GM23338 (cell line): ENCODE results near the gene PIM2. TPM values are rescaled to one million over a fixed set of nuclear protein-coding genes. Genes with fewer than 3 reads are reported as not detected.

Source experiments
- ATAC-seq: fragments of 200-7000 bp; cut with Tn5 transposase; 3 replicates; pipeline ENCODE4 v1.9.1; 2020
- DNase-seq: peaks from one replicate; pipeline ENCODE4 v3.0.0-alpha.2; 2015; ENCODE audit warnings: low spot score
- H2AFZ ChIP-seq: fragments of 200-600 bp; sonication (generic); 2 replicates; pipeline ENCODE4 v1.8.0; 2016; ENCODE audit warnings: antibody characterized with exemption, mild to moderate bottlenecking, moderate library complexity
- H3F3A ChIP-seq: fragments of 200-600 bp; sonication (generic); replicated peaks from 2 replicates; pipeline ENCODE4 v1.8.0; 2017; ENCODE audit warnings: antibody characterized with exemption, mixed run types, low read depth
- H3K27ac ChIP-seq: fragments of 200-600 bp; sonication (generic); 2 replicates; pipeline ENCODE4 v1.6.1; 2016; ENCODE audit warnings: low read depth
- H3K27me3 ChIP-seq: fragments of 200-600 bp; sonication (generic); 2 replicates; pipeline ENCODE4 v1.8.0; 2016; ENCODE audit warnings: mild to moderate bottlenecking, mixed run types, moderate library complexity; ENCODE audit not compliant: insufficient read depth
- H3K36me3 ChIP-seq: fragments of 200-600 bp; sonication (generic); 2 replicates; pipeline ENCODE4 v1.8.0; 2016; ENCODE audit warnings: mild to moderate bottlenecking; ENCODE audit not compliant: insufficient read depth
- H3K4me1 ChIP-seq: fragments of 200-600 bp; sonication (generic); 2 replicates; pipeline ENCODE4 v1.8.0; 2016; ENCODE audit warnings: mild to moderate bottlenecking, moderate library complexity; ENCODE audit not compliant: insufficient read depth
- H3K4me2 ChIP-seq: fragments of 200-600 bp; sonication (generic); 2 replicates; pipeline ENCODE4 v1.7.1; 2017; ENCODE audit warnings: mixed run types
- H3K4me3 ChIP-seq: fragments of 200-600 bp; sonication (generic); 2 replicates; pipeline ENCODE4 v1.6.1; 2016; ENCODE audit warnings: mixed run types
- H3K79me2 ChIP-seq: fragments of 200-600 bp; sonication (generic); replicated peaks from 2 replicates; pipeline ENCODE4 v1.8.0; 2017; ENCODE audit warnings: mild to moderate bottlenecking; ENCODE audit not compliant: insufficient read depth
- H3K9me2 ChIP-seq: fragments of 200-600 bp; sonication (generic); 2 replicates; pipeline ENCODE4 v1.8.0; 2017; ENCODE audit not compliant: insufficient read depth
- H4K20me1 ChIP-seq: fragments of 200-600 bp; sonication (generic); replicated peaks from 2 replicates; pipeline ENCODE4 v1.8.0; 2017; ENCODE audit warnings: mild to moderate bottlenecking; ENCODE audit not compliant: insufficient read depth
- H3K27ac Mint-ChIP-seq: 2 replicates; pipeline ENCODE4 v1.8.0; 2020; ENCODE audit warnings: inconsistent platforms, mild to moderate bottlenecking, moderate library complexity, mixed read lengths
- H3K27me3 Mint-ChIP-seq: 3 replicates; pipeline ENCODE4 v1.8.0; 2022; ENCODE audit warnings: low read depth, mild to moderate bottlenecking, moderate library complexity, mixed read lengths, inconsistent platforms; ENCODE audit not compliant: insufficient read depth, poor library complexity
- H3K36me3 Mint-ChIP-seq: 3 replicates; pipeline ENCODE4 v1.8.0; 2021; ENCODE audit warnings: low read depth, mild to moderate bottlenecking, inconsistent platforms, moderate library complexity, mixed read lengths
- H3K4me1 Mint-ChIP-seq: 3 replicates; pipeline ENCODE4 v1.8.0; 2020; ENCODE audit warnings: mild to moderate bottlenecking, inconsistent platforms, mixed read lengths
- H3K4me3 Mint-ChIP-seq: 3 replicates; pipeline ENCODE4 v1.8.0; 2021; ENCODE audit warnings: moderate library complexity, mild to moderate bottlenecking, inconsistent platforms, mixed read lengths
- H3K9me3 Mint-ChIP-seq: 3 replicates; pipeline ENCODE4 v1.8.0; 2020; ENCODE audit warnings: moderate library complexity, mild to moderate bottlenecking, inconsistent platforms, mixed read lengths
- CREB1 ChIP-seq: fragments of 250-450 bp; sonication (Bioruptor Pico); IDR thresholded peaks from 2 replicates; pipeline ENCODE4 v1.5.0; 2020; ENCODE audit warnings: low read depth, mild to moderate bottlenecking, moderate library complexity
- JUNB ChIP-seq: IDR thresholded peaks from one replicate; pipeline ENCODE4 v1.6.1; 2016; ENCODE audit warnings: antibody characterized with exemption; ENCODE audit not compliant: unreplicated experiment
- POLR2AphosphoS5 ChIP-seq: IDR thresholded peaks from 2 replicates; pipeline ENCODE4 v1.6.1; 2016; ENCODE audit warnings: antibody characterized with exemption, low read depth
- REST ChIP-seq: IDR thresholded peaks from one replicate; pipeline ENCODE4 v1.6.1; 2018; ENCODE audit warnings: antibody characterized with exemption; ENCODE audit not compliant: unreplicated experiment
- STAT1 ChIP-seq: IDR thresholded peaks from one replicate; pipeline ENCODE4 v1.6.1; 2016; ENCODE audit warnings: antibody characterized with exemption; ENCODE audit not compliant: unreplicated experiment
- ZNF114 ChIP-seq: fragments of 250-450 bp; sonication (Bioruptor Pico); IDR thresholded peaks from 2 replicates; pipeline ENCODE4 v1.5.0; 2020; ENCODE audit warnings: mild to moderate bottlenecking, moderate library complexity
- polyA plus RNA-seq: library from polyadenylated mRNA; unstranded; fragments of >200 nt; fragmentation: Nextera tagmentation; extraction: Ambion mirVana; gene quantifications from 2 replicates; pipeline ENCODE4 v1.2.1, GENCODE V29; 2016
- total RNA-seq: library from RNA; depleted of rRNA; stranded (reverse); fragments of >200 nt; shearing (Covaris generic); gene quantifications from 2 replicates; pipeline ENCODE4 v1.2.3, GENCODE V29; 2014
- TF ChIP-seq, protein P1 (sequence below): fragments of 250-450 bp; sonication (Bioruptor Pico); IDR thresholded peaks from 2 replicates; pipeline ENCODE4 v1.5.0; 2020; ENCODE audit warnings: mild to moderate bottlenecking, moderate library complexity
- TF ChIP-seq, protein P2 (sequence below): IDR thresholded peaks from 2 replicates; pipeline ENCODE4 v1.6.1; 2016; ENCODE audit warnings: antibody characterized with exemption
- TF ChIP-seq, protein P3 (sequence below), 2 experiments: fragments of 200-600 bp in 1 of 2; sonication (generic) in 1 of 2; conservative IDR thresholded peaks; 2 replicates each; pipeline versions ENCODE4 v1.5.1 to v1.6.1; 2016 to 2017; ENCODE audit warnings: antibody characterized with exemption in 2 of 2, low read depth in 2 of 2, mild to moderate bottlenecking in 2 of 2, moderate library complexity in 1 of 2

Gene PIM2
- total and polyA plus RNA-seq, 2 experiments from 2014 or later, result 237 to 359 TPM

GRCh38 chrX:48908600-48908999, 10.2 kb downstream of the PIM2 start (continued):
- TF ChIP-seq STAT1 (no peak), POLR2AphosphoS5 (no peak), CREB1 (no peak)

DNA sequence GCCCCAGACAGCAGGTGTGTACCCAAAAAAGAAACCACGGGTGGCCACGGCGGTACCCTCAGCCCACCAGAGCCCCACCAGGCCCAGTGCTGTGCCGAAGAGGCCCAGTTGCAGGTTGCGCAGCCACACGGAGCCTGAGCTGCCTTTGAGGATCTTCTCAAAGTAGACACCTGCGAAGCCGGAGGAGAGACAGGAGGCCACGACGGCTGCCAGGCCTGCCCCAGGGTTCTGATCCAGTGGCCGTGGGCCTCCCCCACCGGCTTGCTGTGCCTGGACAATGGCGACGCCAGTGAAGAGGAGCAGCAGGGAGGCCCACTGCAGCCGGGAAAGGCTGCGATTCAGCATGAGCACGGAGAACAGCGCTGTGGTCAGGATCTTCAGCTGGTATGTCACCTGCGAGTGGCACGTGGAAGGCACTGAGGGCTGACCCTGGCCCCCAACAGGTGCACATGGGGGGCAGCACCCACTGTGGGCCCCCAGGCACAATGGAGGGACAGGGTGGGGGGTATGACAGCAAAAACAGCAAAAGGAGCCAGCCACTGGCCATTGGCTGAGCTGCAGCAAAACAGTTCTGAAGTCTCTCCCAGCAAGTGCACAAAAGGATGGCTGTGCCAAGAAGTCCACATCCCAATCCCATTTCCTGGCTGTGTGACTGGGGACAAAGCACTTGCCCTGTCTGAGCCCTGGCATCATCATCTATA, 13.6 kb downstream of the PIM2 start:
- no peaks in the 10 kb centered on the region for H3K4me1 ChIP-seq
- TF ChIP-seq REST (no peak), JUNB (no peak), ZNF114 (CRISPR knock-in tag) (no peak), CREB1 (no peak)
- TF ChIP-seq, protein P1, sequence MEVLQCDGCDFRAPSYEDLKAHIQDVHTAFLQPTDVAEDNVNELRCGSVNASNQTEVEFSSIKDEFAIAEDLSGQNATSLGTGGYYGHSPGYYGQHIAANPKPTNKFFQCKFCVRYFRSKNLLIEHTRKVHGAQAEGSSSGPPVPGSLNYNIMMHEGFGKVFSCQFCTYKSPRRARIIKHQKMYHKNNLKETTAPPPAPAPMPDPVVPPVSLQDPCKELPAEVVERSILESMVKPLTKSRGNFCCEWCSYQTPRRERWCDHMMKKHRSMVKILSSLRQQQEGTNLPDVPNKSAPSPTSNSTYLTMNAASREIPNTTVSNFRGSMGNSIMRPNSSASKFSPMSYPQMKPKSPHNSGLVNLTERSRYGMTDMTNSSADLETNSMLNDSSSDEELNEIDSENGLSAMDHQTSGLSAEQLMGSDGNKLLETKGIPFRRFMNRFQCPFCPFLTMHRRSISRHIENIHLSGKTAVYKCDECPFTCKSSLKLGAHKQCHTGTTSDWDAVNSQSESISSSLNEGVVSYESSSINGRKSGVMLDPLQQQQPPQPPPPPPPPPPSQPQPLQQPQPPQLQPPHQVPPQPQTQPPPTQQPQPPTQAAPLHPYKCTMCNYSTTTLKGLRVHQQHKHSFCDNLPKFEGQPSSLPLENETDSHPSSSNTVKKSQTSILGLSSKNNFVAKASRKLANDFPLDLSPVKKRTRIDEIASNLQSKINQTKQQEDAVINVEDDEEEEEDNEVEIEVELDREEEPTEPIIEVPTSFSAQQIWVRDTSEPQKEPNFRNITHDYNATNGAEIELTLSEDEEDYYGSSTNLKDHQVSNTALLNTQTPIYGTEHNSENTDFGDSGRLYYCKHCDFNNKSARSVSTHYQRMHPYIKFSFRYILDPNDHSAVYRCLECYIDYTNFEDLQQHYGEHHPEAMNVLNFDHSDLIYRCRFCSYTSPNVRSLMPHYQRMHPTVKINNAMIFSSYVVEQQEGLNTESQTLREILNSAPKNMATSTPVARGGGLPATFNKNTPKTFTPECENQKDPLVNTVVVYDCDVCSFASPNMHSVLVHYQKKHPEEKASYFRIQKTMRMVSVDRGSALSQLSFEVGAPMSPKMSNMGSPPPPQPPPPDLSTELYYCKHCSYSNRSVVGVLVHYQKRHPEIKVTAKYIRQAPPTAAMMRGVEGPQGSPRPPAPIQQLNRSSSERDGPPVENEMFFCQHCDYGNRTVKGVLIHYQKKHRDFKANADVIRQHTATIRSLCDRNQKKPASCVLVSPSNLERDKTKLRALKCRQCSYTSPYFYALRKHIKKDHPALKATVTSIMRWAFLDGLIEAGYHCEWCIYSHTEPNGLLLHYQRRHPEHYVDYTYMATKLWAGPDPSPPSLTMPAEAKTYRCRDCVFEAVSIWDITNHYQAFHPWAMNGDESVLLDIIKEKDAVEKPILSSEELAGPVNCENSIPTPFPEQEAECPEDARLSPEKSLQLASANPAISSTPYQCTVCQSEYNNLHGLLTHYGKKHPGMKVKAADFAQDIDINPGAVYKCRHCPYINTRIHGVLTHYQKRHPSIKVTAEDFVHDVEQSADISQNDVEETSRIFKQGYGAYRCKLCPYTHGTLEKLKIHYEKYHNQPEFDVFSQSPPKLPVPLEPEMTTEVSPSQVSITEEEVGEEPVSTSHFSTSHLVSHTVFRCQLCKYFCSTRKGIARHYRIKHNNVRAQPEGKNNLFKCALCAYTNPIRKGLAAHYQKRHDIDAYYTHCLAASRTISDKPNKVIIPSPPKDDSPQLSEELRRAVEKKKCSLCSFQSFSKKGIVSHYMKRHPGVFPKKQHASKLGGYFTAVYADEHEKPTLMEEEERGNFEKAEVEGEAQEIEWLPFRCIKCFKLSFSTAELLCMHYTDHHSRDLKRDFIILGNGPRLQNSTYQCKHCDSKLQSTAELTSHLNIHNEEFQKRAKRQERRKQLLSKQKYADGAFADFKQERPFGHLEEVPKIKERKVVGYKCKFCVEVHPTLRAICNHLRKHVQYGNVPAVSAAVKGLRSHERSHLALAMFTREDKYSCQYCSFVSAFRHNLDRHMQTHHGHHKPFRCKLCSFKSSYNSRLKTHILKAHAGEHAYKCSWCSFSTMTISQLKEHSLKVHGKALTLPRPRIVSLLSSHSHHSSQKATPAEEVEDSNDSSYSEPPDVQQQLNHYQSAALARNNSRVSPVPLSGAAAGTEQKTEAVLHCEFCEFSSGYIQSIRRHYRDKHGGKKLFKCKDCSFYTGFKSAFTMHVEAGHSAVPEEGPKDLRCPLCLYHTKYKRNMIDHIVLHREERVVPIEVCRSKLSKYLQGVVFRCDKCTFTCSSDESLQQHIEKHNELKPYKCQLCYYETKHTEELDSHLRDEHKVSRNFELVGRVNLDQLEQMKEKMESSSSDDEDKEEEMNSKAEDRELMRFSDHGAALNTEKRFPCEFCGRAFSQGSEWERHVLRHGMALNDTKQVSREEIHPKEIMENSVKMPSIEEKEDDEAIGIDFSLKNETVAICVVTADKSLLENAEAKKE (CRISPR knock-in tag), result no peak
- TF ChIP-seq, protein P2, sequence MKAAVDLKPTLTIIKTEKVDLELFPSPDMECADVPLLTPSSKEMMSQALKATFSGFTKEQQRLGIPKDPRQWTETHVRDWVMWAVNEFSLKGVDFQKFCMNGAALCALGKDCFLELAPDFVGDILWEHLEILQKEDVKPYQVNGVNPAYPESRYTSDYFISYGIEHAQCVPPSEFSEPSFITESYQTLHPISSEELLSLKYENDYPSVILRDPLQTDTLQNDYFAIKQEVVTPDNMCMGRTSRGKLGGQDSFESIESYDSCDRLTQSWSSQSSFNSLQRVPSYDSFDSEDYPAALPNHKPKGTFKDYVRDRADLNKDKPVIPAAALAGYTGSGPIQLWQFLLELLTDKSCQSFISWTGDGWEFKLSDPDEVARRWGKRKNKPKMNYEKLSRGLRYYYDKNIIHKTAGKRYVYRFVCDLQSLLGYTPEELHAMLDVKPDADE, result no peak
- TF ChIP-seq, protein P3, sequence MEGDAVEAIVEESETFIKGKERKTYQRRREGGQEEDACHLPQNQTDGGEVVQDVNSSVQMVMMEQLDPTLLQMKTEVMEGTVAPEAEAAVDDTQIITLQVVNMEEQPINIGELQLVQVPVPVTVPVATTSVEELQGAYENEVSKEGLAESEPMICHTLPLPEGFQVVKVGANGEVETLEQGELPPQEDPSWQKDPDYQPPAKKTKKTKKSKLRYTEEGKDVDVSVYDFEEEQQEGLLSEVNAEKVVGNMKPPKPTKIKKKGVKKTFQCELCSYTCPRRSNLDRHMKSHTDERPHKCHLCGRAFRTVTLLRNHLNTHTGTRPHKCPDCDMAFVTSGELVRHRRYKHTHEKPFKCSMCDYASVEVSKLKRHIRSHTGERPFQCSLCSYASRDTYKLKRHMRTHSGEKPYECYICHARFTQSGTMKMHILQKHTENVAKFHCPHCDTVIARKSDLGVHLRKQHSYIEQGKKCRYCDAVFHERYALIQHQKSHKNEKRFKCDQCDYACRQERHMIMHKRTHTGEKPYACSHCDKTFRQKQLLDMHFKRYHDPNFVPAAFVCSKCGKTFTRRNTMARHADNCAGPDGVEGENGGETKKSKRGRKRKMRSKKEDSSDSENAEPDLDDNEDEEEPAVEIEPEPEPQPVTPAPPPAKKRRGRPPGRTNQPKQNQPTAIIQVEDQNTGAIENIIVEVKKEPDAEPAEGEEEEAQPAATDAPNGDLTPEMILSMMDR (conservative IDR thresholded peaks at IDR 0.05; ENCODE audit: low read depth in 2 of 2), result no peak
- H3K36me3 ChIP-seq, result no peaks in the 10 kb centered on the region
- no peaks in the 10 kb centered on the region for H3K9me3 Mint-ChIP-seq
- H3K4me2 ChIP-seq, result no peak overlapping the region
- H3K4me1 Mint-ChIP-seq, result peaks cover 7% of the 10 kb centered on the region
- no peak overlapping the region for H3K27ac Mint-ChIP-seq
- no peak overlapping the region for H3K27ac ChIP-seq
- no peak overlapping the region for H3K4me3 Mint-ChIP-seq
- no peak for ATAC-seq
- H3K79me2 ChIP-seq, result peaks cover 2% of the 10 kb centered on the region; the same call in 1 of the 2 replicates
- H3K27me3 Mint-ChIP-seq, result peaks cover 7% of the 10 kb centered on the region
- no peaks in the 10 kb centered on the region for H3F3A ChIP-seq
- DNase-seq, result no peak
- H4K20me1 ChIP-seq, result no peaks in the 10 kb centered on the region
- no peaks in the 10 kb centered on the region for H3K9me2 ChIP-seq
- H3K27me3 ChIP-seq, result no peaks in the 10 kb centered on the region
- peaks cover 34% of the 10 kb centered on the region for H3K36me3 Mint-ChIP-seq
- H2AFZ ChIP-seq, result no peak overlapping the region
- H3K4me3 ChIP-seq, result no peak overlapping the region
